ENCODE results near the gene LRRFIP1. TPM values are rescaled to one million over a fixed set of nuclear protein-coding genes. Genes with fewer than 3 reads are reported as not detected.

The LRRFIP1 gene
- total and polyA plus RNA-seq, 7 donors, result 42.3 to 108 (median 91.9) TPM

DNA sequence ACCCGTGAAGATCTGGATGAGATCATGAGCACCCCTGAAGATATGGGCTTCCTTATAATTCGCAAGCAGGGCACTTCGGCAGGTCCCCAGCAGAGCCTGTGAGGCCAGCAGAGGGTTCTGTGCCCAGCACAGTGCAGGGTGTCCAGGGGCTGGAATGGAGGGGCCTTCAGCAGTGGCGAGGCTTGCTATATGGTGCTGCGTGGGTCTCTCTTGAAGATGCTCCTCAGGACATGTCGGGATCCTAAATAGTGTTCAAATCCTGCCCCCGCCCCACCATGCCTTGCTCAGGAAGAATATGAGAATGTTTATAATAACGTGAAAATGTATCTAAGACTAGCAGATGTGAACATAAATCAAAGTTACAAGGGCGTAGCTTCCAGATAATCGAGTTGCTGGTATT, 110.9 kb downstream of the LRRFIP1 start:
- TF ChIP-seq, protein P1, sequence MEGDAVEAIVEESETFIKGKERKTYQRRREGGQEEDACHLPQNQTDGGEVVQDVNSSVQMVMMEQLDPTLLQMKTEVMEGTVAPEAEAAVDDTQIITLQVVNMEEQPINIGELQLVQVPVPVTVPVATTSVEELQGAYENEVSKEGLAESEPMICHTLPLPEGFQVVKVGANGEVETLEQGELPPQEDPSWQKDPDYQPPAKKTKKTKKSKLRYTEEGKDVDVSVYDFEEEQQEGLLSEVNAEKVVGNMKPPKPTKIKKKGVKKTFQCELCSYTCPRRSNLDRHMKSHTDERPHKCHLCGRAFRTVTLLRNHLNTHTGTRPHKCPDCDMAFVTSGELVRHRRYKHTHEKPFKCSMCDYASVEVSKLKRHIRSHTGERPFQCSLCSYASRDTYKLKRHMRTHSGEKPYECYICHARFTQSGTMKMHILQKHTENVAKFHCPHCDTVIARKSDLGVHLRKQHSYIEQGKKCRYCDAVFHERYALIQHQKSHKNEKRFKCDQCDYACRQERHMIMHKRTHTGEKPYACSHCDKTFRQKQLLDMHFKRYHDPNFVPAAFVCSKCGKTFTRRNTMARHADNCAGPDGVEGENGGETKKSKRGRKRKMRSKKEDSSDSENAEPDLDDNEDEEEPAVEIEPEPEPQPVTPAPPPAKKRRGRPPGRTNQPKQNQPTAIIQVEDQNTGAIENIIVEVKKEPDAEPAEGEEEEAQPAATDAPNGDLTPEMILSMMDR (IDR thresholded peaks at IDR 0.05), result no peak

DNA sequence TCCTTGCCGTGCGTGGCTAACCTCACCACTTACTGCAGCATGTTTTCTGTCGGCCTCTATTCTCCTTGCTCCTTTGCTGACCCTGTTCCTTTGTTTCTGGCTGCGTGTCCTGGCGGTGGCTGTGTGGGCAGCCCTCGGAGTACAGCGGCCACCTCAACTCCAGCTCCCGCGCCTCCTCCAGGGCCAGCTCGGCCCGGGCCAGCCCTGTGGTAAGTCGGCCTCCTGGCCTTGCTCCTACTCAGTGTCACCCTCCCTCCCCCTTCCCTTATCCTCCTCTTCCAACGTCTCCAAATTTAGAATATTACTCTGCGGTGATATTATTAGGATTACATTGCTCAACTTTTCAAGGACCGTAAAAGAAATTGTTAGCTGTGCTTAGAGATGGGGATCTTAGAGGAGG, 111.7 kb downstream of the LRRFIP1 start:
- Histone ChIP-seq H3K9me3 (no peaks in the 10 kb centered on the region), H3K27ac (peak overlapping the region; percentile 76), H3K27me3 (ENCODE audit: insufficient read depth in 3 of 3, low read length in 2 of 3) (no peaks in the 10 kb centered on the region), H3K4me1 (peaks cover 84% of the 10 kb centered on the region), H3K36me3 (ENCODE audit: insufficient read depth in 1 of 2, low read depth in 1 of 2) (peaks cover 3 to 26% of the 10 kb centered on the region in 2 donors), H3K4me3 (peak overlapping the region; percentile 19)
- peak; percentile 95 to 98 (median 96) for ATAC-seq
- 11 to 19% (median 12%) methylated on average over 15 of the region's 15 CpGs for WGBS, 3 donors
- DNase-seq, result peak; percentile 75 to 91
- intact Hi-C loops (cut with DNase I), result no loop called here
- TF ChIP-seq, protein P1 (IDR thresholded peaks at IDR 0.05), result peak; percentile 22

More for the DNA sequence above, 110.9 kb downstream of the LRRFIP1 start:
- H3K9me3 ChIP-seq, result no peaks in the 10 kb centered on the region
- H3K4me1 ChIP-seq, result peaks cover 85% of the 10 kb centered on the region
- no peaks in the 10 kb centered on the region for H3K27me3 ChIP-seq (ENCODE audit: insufficient read depth in 3 of 3, low read length in 2 of 3)
- ATAC-seq (no peak), DNase-seq (no peak)
- 79 to 86% (median 80%) methylated on average over 10 of the region's 10 CpGs for WGBS, 3 donors
- intact Hi-C loops (cut with DNase I), result no loop called here
- H3K4me3 ChIP-seq, result no peak overlapping the region
- H3K27ac ChIP-seq, result peak overlapping the region; percentile 76
- H3K36me3 ChIP-seq (ENCODE audit: insufficient read depth in 1 of 2, low read depth in 1 of 2), result peaks cover 3 to 26% of the 10 kb centered on the region in 2 donors

DNA sequence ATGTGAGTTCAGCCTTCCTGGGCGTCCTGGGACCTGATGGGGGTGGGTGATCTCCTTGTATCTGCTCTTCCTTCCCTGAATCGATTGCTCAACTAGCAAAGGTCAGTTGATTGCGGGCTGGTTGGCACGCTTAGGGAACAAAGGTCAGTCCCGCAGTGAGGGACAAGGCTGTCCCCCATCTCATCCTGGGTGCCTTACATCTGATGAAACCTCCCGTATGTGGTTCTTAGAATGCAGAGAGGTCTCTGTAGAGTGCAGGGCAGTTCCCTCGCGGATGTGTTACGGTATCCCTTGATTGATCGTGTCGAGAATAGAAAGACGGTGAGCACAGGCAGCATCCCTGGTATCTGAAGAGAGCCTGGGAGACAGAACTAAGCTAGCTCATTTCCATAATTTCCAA, 114.8 kb downstream of the LRRFIP1 start:
- intact Hi-C loops (cut with DNase I), result loop anchor here in 1 of 2 donors (5.0 to 10.0 kb wide), 2 partner anchors 160 to 227 kb away; no protein-coding TSS in a partner anchor
- DNase-seq (no peak), ATAC-seq (no peak)
- Histone ChIP-seq H3K36me3 (ENCODE audit: insufficient read depth in 1 of 2, low read depth in 1 of 2) (peaks cover 3 to 14% of the 10 kb centered on the region in 2 donors), H3K4me3 (no peak overlapping the region), H3K4me1 (peaks cover 73% of the 10 kb centered on the region), H3K27ac (peak overlapping the region; percentile 59), H3K9me3 (no peaks in the 10 kb centered on the region), H3K27me3 (ENCODE audit: insufficient read depth in 3 of 3, low read length in 2 of 3) (no peaks in the 10 kb centered on the region)
- 61 to 93% (median 76%) methylated on average over 12 of the region's 12 CpGs for WGBS, 3 donors
- TF ChIP-seq, protein P1 (IDR thresholded peaks at IDR 0.05), result no peak

DNA sequence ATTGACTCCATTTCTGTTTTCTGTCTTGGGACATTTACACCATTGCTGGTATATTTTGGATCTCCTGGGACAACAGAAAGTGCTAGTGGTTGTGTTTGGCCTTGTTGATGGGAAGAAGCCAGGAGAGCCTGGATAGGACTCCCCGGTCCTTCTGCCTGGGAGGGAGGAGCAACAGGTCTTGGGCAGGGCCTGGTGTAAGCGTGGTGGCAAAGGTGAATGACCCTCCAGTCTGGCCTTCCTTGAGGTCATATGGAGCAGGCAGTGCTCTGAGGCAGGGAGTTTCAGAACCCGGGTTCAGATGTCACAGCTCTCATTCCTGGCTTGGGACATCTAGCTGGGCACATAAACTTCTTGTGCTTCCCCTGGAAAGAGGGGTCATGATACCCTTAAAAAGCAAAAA, 115.2 kb downstream of the LRRFIP1 start:
- TF ChIP-seq, protein P1 (IDR thresholded peaks at IDR 0.05), result no peak
- peak overlapping the region; percentile 59 for H3K27ac ChIP-seq
- intact Hi-C loops (cut with DNase I), result loop anchor here in 1 of 2 donors (5.0 to 10.0 kb wide), 2 partner anchors 160 to 228 kb away; no protein-coding TSS in a partner anchor
- H3K36me3 ChIP-seq (ENCODE audit: insufficient read depth in 1 of 2, low read depth in 1 of 2), result peaks cover 3 to 18% of the 10 kb centered on the region in 2 donors
- H3K9me3 ChIP-seq, result no peaks in the 10 kb centered on the region
- WGBS, 3 donors, result 46 to 79% (median 62%) methylated on average over 3 of the region's 3 CpGs
- ATAC-seq (no peak), DNase-seq (no peak)
- no peak overlapping the region for H3K4me3 ChIP-seq
- H3K27me3 ChIP-seq (ENCODE audit: insufficient read depth in 3 of 3, low read length in 2 of 3), result no peaks in the 10 kb centered on the region
- peaks cover 68% of the 10 kb centered on the region for H3K4me1 ChIP-seq

DNA sequence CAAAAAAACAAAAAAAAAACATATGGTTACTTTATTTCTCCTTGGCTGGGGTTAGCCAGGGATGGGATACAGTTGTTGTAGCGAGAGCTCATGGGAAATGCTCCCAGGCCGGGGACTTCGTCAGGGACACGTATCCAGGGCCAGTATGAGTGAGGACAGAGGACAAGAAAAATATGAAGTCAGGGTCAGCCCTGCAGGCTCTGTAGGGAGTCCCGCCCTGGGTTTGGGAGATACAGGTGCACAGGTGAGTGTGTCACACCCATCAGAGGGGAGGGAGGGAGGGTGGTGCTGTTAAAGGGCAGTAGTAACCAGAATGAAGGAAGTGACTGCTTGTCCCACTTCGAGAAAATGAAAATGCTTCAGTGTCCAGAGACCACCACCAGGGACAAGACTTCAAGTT, 115.6 kb downstream of the LRRFIP1 start:
- Histone ChIP-seq H3K9me3 (no peaks in the 10 kb centered on the region), H3K36me3 (ENCODE audit: insufficient read depth in 1 of 2, low read depth in 1 of 2) (peaks cover under 1 to 22% of the 10 kb centered on the region in 2 donors), H3K27me3 (ENCODE audit: insufficient read depth in 3 of 3, low read length in 2 of 3) (no peaks in the 10 kb centered on the region), H3K27ac (peak overlapping the region; percentile 59), H3K4me1 (peaks cover 64% of the 10 kb centered on the region), H3K4me3 (no peak overlapping the region)
- 66 to 86% (median 74%) methylated on average over 6 of the region's 6 CpGs for WGBS, 3 donors
- TF ChIP-seq, protein P1 (IDR thresholded peaks at IDR 0.05), result no peak
- intact Hi-C loops (cut with DNase I), result loop anchor here in 1 of 2 donors (5.0 to 10.0 kb wide), 2 partner anchors 161 to 228 kb away; no protein-coding TSS in a partner anchor
- DNase-seq, result no peak
- no peak for ATAC-seq

Data from psoas muscle (tissue), 8 donors.